PFSK-1 (cell line): ENCODE results near the gene SHLD1.

Source experiments
- FOXP2 ChIP-seq: optimal IDR thresholded peaks from 2 replicates; pipeline ENCODE3; 2011; ENCODE audit warnings: borderline replicate concordance, control low read depth, inconsistent platforms; ENCODE audit not compliant: insufficient read depth; ENCODE audit errors: extremely low read length, extremely low read depth
- POLR2AphosphoS5 ChIP-seq: IDR thresholded peaks from 2 replicates; pipeline ENCODE4 v1.6.1; 2012; ENCODE audit warnings: low read depth, mild to moderate bottlenecking, control low read depth, low read length, moderate library complexity
- REST ChIP-seq, 2 experiments: IDR thresholded peaks; 2 replicates each; pipeline versions ENCODE4 v1.6.1 to v1.8.0; 2011 to 2012; ENCODE audit warnings: low read depth in 2 of 2, low read length in 2 of 2, control low read depth in 1 of 2, inconsistent platforms in 1 of 2, mild to moderate bottlenecking in 1 of 2, moderate library complexity in 1 of 2; ENCODE audit not compliant: insufficient read depth in 1 of 2
- SIN3A ChIP-seq: IDR thresholded peaks from 2 replicates; pipeline ENCODE4 v1.6.1; 2012; ENCODE audit warnings: mild to moderate bottlenecking, low read length, moderate library complexity, borderline replicate concordance; ENCODE audit not compliant: insufficient read depth
- TAF1 ChIP-seq: IDR thresholded peaks from 2 replicates; pipeline ENCODE4 v1.6.1; 2012; ENCODE audit warnings: low read length, control low read depth, borderline replicate concordance; ENCODE audit not compliant: insufficient read depth

Gene SHLD1

GRCh38 chr20:5788385-5788895 is 38.2 kb downstream of the SHLD1 start:
- no peak for TF ChIP-seq POLR2AphosphoS5
- TF ChIP-seq FOXP2 = no peak
- TF ChIP-seq SIN3A = no peak
- TF ChIP-seq TAF1 = no peak
- TF ChIP-seq REST (IDR thresholded peaks at IDR 0.05; ENCODE audit: insufficient read depth in 1 of 2, low read depth in 2 of 2, low read length in 2 of 2) = no peak

- TF ChIP-seq SIN3A (no peak), TAF1 (no peak), POLR2AphosphoS5 (no peak), REST (IDR thresholded peaks at IDR 0.05; ENCODE audit: insufficient read depth in 1 of 2, low read depth in 2 of 2, low read length in 2 of 2) (no peak), FOXP2 (no peak)
These were observed 39.6 kb downstream of the SHLD1 start for GRCh38 chr20:5789827-5790226.

- TF ChIP-seq TAF1 = no peak
- TF ChIP-seq REST (IDR thresholded peaks at IDR 0.05; ENCODE audit: insufficient read depth in 1 of 2, low read depth in 2 of 2, low read length in 2 of 2) = no peak
- TF ChIP-seq SIN3A = no peak
- no peak for TF ChIP-seq POLR2AphosphoS5
- no peak for TF ChIP-seq FOXP2
These were observed 43.7 kb downstream of the SHLD1 start for GRCh38 chr20:5793916-5794315.

GRCh38 chr20:5796331-5797040 is 46.3 kb downstream of the SHLD1 start:
- TF ChIP-seq FOXP2 (no peak), SIN3A (no peak)

GRCh38 chr20:5797165-5797564 is 47.0 kb downstream of the SHLD1 start:
- TF ChIP-seq SIN3A = no peak

- TF ChIP-seq REST (IDR thresholded peaks at IDR 0.05; ENCODE audit: insufficient read depth in 1 of 2, low read depth in 2 of 2, low read length in 2 of 2) = no peak
- TF ChIP-seq TAF1 = no peak
- TF ChIP-seq SIN3A = no peak
- TF ChIP-seq FOXP2 = no peak
- TF ChIP-seq POLR2AphosphoS5 = no peak
These were observed 47.8 kb downstream of the SHLD1 start for GRCh38 chr20:5797843-5798462.
